ENCODE measurements around the gene VIM. TPM values are rescaled to one million over a fixed set of nuclear protein-coding genes. Genes with fewer than 3 reads are reported as not detected.
"Not testable (repeated sequence)": the region's sequence is repeated elsewhere in the genome, so short reads cannot be mapped to it uniquely, and the experiment has no call there.

VIM gene
- total and polyA plus RNA-seq, 12 donors: 232 to 834 (median 375) TPM

DNA sequence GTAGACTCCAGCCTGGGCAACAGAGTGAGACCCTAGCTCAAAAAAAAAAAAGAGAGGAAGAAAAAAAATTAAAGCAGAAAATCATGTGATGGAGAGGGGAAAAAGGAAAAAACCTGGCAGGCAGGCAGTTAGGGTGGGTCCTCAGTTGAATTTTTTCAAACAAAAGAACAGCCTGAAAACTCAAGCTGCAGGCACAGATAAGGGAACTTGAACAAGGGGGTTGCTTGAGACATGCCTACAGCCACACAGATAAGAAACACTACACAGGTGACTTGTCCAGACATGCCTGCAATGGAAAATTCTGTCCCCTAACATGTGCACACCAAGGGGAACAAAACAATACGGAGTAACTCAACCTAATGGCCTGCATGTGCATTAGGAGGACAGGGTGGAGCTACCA, 19.2 kb downstream of the VIM start:
- DNase-seq: no peak
- no peak overlapping the region for H3K4me3 ChIP-seq
- 80 to 100% methylated on average over 1 of the region's 1 CpG for WGBS, 2 donors
- no peak overlapping the region for H3K27ac ChIP-seq
- intact Hi-C loops (cut with DNase I): no loop called here
- TF ChIP-seq, protein P1, sequence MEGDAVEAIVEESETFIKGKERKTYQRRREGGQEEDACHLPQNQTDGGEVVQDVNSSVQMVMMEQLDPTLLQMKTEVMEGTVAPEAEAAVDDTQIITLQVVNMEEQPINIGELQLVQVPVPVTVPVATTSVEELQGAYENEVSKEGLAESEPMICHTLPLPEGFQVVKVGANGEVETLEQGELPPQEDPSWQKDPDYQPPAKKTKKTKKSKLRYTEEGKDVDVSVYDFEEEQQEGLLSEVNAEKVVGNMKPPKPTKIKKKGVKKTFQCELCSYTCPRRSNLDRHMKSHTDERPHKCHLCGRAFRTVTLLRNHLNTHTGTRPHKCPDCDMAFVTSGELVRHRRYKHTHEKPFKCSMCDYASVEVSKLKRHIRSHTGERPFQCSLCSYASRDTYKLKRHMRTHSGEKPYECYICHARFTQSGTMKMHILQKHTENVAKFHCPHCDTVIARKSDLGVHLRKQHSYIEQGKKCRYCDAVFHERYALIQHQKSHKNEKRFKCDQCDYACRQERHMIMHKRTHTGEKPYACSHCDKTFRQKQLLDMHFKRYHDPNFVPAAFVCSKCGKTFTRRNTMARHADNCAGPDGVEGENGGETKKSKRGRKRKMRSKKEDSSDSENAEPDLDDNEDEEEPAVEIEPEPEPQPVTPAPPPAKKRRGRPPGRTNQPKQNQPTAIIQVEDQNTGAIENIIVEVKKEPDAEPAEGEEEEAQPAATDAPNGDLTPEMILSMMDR (IDR thresholded peaks at IDR 0.05): no peak
- no peaks in the 10 kb centered on the region for H3K4me1 ChIP-seq
- no peaks in the 10 kb centered on the region for H3K36me3 ChIP-seq
- peaks cover 0 to 12% (median 0%) of the 10 kb centered on the region in 11 donors for H3K9me3 ChIP-seq
- no peaks in the 10 kb centered on the region for H3K27me3 ChIP-seq
- no peak for ATAC-seq

DNA sequence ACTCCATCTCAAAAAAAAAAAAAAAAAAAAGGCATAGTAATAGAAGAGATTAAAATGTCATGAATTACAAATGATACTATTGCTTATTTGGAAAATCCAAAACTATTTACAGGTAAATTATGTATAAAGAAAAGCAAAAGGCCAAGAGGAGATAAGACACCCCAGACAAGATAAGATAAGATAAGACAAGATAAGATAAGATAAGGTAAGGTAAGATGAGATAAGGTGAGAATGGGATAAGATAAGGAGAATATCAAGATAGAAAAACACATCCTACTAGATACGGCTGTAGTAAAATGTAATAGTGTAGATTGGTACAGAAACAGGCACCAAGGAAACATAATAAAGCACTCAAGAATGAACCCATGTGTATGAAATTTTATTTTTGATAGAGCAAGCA, 20.9 kb downstream of the VIM start:
- 89 to 95% methylated on average over 1 of the region's 1 CpG for WGBS, 2 donors
- Histone ChIP-seq H3K9me3 (peaks cover 0 to 10% (median 0%) of the 10 kb centered on the region in 11 donors), H3K36me3 (no peaks in the 10 kb centered on the region), H3K27me3 (no peaks in the 10 kb centered on the region), H3K4me1 (no peaks in the 10 kb centered on the region), H3K4me3 (no peak overlapping the region), H3K27ac (no peak overlapping the region)
- intact Hi-C loops (cut with DNase I): no loop called here
- ATAC-seq: no peak
- no peak for DNase-seq
- TF ChIP-seq, protein P1 (IDR thresholded peaks at IDR 0.05): no peak

DNA sequence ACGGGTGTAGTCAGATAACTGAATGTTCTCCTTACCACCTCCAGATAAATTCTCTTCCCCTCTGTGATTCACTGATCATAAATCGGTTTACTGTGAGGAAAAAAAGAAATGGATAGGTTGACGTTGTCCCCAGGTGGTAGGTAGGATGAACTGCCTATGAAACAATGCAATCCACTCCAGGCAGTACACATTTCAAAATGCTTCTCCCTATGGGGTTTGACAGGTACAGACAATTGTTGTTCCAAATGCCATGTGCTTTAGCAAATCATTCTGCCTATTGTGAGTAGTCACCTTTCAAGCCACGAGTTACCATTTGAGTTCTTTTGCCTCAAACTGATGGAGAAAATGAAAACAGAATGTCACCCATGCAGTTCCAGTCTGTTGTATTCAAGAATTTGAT, 21.8 kb downstream of the VIM start:
- H3K4me3 ChIP-seq: no peak overlapping the region
- H3K27ac ChIP-seq: no peak overlapping the region
- DNase-seq (no peak), ATAC-seq (no peak)
- H3K27me3 ChIP-seq: no peaks in the 10 kb centered on the region
- intact Hi-C loops (cut with DNase I): loop anchor here in 1 of 10 donors (5.0 kb wide), 1 partner anchor 408 kb away; no protein-coding TSS in a partner anchor
- H3K9me3 ChIP-seq: peaks cover 0 to 10% (median 0%) of the 10 kb centered on the region in 11 donors
- H3K36me3 ChIP-seq: no peaks in the 10 kb centered on the region
- TF ChIP-seq, protein P1 (IDR thresholded peaks at IDR 0.05): peak in 5 of 9 donors; percentile 12 to 33 (median 17)
- H3K4me1 ChIP-seq: no peaks in the 10 kb centered on the region
- 61 to 67% methylated on average over 4 of the region's 4 CpGs for WGBS, 2 donors

DNA sequence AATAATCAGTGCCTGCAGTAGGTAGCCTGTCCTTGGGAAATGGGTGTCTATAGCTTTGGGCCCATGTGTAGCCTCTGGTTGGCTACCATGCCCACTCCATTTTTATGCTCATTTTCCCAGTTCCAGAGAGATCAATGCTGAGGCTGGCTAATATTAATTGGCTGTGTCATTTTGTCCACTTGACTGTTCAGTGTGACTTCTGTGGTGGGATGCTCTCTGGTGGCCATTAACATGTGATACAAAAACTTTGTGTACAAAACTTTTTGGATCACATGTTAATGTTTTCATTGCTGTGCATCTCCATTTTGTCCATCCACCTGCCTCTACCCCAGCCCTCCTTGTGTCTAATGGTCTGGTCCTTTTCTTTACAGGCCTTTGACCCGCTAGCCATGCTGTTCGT, 22.7 kb downstream of the VIM start:
- no peak for DNase-seq
- H3K27ac ChIP-seq: no peak overlapping the region
- no peaks in the 10 kb centered on the region for H3K4me1 ChIP-seq
- intact Hi-C loops (cut with DNase I): loop anchor here in 1 of 10 donors (5.0 kb wide), 1 partner anchor 408 kb away; no protein-coding TSS in a partner anchor
- H3K4me3 ChIP-seq: no peak overlapping the region
- H3K9me3 ChIP-seq: peaks cover 0 to 10% (median 0%) of the 10 kb centered on the region in 11 donors
- WGBS, 2 donors: 95% methylated on average over 2 of the region's 2 CpGs
- TF ChIP-seq, protein P1 (IDR thresholded peaks at IDR 0.05): peak in 4 of 9 donors; percentile 24 to 48 (median 36)
- H3K36me3 ChIP-seq: no peaks in the 10 kb centered on the region
- H3K27me3 ChIP-seq: no peaks in the 10 kb centered on the region
- peak in 1 of 8 donors; percentile 52 for ATAC-seq

DNA sequence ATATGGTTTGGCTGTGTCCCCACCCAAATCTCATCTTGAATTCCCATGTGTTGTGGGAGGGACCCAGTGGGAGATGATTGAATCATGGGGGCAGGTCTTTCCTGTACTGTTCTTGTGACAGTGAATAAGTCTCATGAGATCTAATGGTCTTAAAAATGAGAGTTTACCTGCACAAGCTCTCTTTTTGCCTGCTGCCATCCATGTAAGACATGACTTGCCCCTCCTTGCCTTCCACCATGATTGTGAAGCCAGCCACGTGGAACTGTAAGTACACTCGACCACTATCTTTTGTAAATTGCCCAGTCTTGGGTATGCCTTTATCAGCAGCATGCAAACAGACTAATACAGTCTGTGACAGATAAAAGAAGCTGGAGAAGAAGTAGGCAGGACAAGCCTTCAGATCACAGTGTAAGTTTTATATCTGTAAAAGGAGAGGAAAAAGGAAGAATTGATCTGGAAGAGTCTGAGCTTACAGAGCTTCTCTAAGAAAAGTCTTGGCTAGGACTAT, 26.6 kb downstream of the VIM start:
- H3K27me3 ChIP-seq, DNase-seq, H3K9me3 ChIP-seq, H3K36me3 ChIP-seq, H3K4me3 ChIP-seq, ATAC-seq, H3K27ac ChIP-seq: not testable (repeated sequence)
- 85 to 92% methylated on average over 2 of the region's 2 CpGs for WGBS, 2 donors
- intact Hi-C loops (cut with DNase I): loop anchor here in 8 of 10 donors (5.0 kb wide), 2 partner anchors 412 to 427 kb away; no protein-coding TSS in a partner anchor
- H3K4me1 ChIP-seq: peaks cover 0 to 13% (median 0%) of the 10 kb centered on the region in 9 donors
